CD4-positive, alpha-beta T cell treated with Interferon alpha-2 for 1 hour (primary cell): ENCODE data around the gene ZCRB1.
"Not testable (repeated sequence)": the region's sequence is repeated elsewhere in the genome, so short reads cannot be mapped to it uniquely, and the experiment has no call there.

Experiments
- DNase-seq, 2 donors: peaks; one replicate each; pipeline ENCODE4 v3.0.0-alpha.2; 2020 to 2022

Gene ZCRB1

GRCh38 chr12:42325653-42326474, at the start of gene ZCRB1, which contains the start of gene PPHLN1:
Gene ZCRB1 (minus strand): TSS chr12:42326094. CDS start chr12:42324102, 1,992 bp downstream.
Gene PPHLN1 (plus strand): TSS chr12:42326167. CDS start chr12:42335903, 9,736 bp downstream.
- peak; percentile 77 to 84 for DNase-seq

DNA sequence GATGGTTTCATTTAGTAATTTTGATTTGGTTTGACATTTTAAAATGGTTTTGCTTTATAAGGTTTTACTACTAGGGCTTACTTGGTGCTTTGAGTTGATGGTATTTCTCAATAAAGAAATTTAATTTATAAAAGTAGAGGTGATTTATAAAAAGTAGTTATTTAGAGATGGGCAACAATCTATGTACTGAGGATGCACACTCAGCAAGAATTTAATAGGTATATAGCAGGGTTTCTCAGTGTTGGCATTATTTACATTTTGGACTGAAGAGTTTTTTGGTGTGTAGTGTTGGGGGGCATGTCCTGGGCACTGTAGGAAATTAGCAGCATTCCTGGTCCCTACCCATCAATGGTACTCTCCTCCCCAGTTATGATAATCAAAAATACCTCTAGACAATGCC, 47.8 kb upstream of the ZCRB1 start:
- no peak for DNase-seq

- DNase-seq: peak; percentile 11 to 63
These were observed 46.4 kb upstream of the ZCRB1 start for GRCh38 chr12:42372154-42372791.

DNA sequence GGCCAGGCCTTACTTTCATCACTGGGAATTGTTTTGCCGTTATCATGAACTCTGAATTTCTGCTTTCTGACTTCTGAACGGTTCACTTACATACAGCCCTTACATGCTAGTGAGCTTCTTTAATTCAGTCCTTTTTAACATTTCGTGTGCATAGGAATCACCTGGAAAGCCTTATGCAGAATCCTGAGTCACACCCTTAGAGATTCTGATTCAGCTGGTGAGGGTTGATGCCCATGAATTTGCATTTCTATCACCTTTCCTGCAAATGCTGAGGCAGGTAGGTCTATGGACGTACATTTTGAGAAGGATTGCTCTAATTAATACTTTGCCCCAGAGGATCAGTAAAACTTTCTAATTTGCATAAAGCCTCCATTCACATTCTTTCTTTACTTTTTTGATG, 44.1 kb upstream of the ZCRB1 start:
- no peak for DNase-seq

- DNase-seq: no peak
These were observed 39.6 kb upstream of the ZCRB1 start for GRCh38 chr12:42365486-42365885.

GRCh38 chr12:42364692-42365091, 38.8 kb upstream of the ZCRB1 start:
- DNase-seq: no peak

GRCh38 chr12:42362647-42363260, 36.9 kb upstream of the ZCRB1 start:
- no peak for DNase-seq

GRCh38 chr12:42361909-42362646, 36.2 kb upstream of the ZCRB1 start:
- no peak for DNase-seq

DNA sequence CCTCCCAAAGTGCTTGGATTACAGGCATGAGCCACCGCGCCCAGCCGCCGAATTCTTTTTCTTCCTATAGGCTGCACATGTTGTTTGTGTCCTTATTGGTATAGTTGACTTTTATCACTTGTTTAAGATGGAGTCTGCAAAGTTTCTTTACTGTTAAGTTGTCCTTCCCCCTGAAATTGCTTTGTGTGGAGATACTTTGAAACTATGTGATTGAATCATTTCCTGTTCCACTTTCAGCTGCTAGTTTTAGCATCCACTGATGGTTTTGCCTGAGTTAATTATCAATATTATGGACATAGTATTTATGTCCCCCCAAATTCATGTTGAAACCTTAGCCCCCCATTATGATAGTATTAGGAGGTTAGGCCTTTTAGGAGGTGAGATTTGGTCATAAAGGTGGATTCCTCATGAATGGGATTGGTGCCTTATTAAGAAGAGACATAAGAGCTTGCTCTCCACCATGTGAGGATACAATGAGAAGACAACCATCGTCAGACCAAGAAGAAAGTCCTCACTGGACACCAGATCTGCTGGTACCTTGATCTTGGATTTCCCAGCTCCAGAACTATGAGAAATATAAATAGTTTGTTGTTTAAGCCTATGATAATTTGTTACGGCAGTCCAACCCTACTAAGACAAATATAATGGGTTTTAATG, 35.0 kb upstream of the ZCRB1 start:
- DNase-seq: no peak

DNA sequence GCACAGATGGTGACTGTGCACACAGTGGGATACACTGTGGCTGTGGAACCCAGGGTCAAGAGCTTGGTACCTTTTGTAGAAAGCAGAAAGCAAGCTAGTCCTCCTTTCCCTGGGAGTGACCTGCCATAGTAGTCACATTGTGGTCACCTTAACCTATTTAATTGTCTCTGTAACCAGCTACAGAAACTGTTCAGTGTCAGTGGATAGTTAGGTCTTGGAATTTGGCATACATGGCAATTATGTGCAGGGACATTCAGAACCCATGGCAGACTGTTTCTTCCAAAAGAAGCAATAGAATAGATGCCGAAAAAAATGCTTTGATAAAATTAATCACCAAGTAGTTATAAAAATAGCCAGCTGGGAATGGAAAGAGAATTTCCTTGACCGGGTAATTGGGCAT, 30.4 kb upstream of the ZCRB1 start:
- no peak for DNase-seq

DNA sequence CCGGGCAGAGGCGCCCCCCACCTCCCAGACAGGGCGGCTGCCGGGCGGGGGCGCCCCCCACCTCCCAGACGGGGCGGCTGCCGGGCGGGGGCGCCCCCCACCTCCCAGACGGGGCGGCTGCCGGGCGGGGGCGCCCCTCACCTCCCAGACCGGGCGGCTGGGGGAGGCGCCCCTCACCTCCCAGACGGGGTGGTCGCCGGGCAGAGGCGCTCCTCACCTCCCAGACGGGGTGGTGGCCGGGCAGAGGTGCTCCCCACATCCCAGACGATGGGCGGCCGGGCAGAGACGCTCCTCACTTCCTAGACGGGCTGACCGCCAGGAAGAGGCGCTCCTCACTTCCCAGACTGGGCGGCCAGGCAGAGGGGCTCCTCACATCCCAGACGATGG, 24.1 kb upstream of the ZCRB1 start:
- DNase-seq: not testable (repeated sequence)

- not testable (repeated sequence) for DNase-seq
These were observed 23.5 kb upstream of the ZCRB1 start for GRCh38 chr12:42349119-42350020.

DNA sequence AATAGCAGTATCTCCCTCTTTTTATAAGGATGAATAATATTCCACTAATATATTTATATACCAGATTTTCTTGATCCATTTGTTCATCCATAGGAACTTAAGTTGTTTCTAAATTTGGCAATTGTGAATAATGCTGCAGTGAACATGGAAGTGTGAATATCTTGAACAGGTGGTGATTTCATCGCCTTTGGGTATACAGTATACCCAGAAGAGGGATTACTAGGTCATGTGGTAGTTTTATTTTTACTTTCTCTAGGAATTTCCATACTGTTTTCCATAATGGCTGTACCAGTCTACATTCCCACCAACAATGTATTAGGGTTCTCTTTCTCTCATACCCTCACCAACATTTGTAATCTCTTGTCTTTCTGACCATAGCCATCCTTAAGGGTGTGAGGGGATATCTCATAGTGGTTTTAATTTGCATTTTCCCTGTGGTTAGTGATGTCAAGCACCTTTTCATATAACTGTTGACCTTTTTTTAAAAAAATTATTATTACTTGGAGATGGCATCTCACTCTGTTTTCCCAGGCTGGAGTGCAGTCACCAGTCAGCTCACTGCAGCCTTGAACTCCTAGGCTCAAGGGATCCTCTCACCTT, 20.6 kb upstream of the ZCRB1 start:
- no peak for DNase-seq

- no peak for DNase-seq
These were observed 17.8 kb upstream of the ZCRB1 start for GRCh38 chr12:42343721-42344120.

GRCh38 chr12:42342028-42342427, 16.1 kb upstream of the ZCRB1 start:
- DNase-seq: no peak

- no peak for DNase-seq
These were observed 12.4 kb upstream of the ZCRB1 start for GRCh38 chr12:42338280-42338679.

DNA sequence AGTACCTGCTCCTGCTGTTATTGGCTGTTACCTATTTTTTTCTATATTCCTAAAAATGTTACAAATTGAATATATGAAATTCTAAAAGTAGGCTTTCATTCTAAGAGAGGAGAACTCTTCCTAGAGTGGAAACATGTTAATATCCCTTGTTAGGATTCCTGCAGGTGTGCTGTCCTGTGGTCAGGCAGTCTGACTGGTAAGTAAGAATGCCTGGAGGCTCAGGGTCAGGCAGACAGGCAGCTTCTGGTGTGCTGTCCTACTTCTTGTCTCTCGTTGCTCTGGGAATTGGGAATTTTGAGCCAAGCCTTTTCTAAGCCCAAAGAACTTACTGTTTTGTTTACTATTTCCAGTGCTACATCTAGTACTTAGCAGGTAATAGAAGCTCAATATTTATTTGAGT, 10.4 kb upstream of the ZCRB1 start:
- DNase-seq: no peak

DNA sequence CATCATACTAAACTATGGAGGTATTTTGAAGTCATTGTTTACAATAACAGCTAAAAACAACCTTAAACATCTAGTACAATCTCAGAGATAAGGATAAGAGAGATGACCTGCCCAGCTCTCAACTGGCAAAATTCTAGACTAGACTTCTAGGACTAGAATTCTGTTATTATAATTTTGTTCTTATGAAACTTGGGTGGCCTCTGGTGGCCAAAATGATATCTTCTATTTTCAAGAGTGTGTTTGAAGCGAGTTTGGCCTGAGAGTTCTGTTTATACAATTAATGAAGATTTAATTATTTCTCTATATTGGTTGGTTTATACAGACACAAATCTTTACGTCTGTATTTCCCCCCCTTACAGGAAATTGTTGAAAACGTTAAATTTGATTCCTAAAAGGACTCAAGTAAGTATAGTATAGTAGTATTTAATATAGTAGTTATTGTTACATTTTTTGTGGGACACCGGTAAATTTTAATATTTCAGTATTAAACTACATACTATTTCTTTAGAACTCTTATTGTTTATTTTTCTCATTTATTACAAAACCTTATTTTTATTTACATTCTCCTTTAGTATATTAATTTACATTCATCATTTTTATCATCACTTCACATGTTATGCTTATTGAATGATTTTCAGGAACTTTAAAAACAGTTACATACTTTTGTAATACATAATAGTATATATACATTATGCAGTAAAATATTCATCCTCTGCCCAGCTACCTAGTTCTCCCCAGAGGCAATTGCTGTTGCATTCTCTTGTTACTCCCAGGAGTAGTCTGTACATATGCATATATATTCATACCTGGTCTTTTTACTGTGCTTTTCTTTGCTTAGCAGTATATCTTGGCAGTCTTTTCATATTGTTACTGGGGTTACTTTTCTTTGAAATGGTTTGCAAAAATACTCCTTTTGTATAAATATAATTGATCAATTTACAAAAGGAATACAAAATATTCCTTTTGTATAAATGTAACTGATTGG, 6.7 kb upstream of the ZCRB1 start:
- peak in 1 of 2 donors; percentile 66 for DNase-seq

- DNase-seq: not testable (repeated sequence)
These were observed 4.2 kb upstream of the ZCRB1 start for GRCh38 chr12:42330097-42330496.

DNA sequence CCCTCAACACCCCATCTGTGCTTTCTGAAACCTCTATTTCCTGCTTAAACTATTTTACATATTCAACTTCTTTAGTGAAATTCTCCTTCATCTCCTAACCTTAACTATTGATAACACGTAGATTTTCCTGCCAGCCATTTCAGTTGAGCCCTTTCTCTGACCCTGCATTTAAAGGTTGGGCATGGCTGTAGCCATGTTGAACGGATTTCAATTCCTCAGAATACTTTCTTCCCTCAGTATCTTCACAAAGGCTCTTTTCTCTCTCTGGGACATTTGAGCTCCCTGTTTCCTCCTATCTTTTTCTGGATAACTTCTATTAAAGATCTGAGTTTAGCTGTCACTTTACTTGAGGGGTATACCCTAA, 1.3 kb upstream of the ZCRB1 start:
- no peak for DNase-seq
